ENCODE results near the gene CCDC170.

CCDC170 gene

DNA sequence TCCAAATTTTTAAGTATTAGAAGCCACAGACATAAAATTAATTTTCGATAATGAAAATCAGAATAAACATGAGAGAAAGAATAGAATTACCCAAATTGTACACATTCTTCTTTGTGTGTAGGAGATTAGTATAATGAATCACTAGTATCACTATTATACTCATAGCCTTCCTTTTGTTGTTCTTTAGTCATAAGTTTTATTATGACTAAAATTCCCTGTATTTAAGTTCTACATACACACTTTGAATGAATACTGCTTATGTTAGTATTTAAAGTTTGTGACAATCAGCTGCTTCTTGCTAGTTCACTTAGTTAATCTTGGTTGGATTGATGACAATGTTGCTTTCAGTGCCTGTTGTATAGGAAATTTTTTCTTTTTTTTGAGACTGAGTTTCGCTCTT lies 72.7 kb downstream of the CCDC170 start:
- DNase-seq, result no peak
- Histone ChIP-seq H3K4me2 (ENCODE audit: insufficient read depth, low read length) (no peak overlapping the region), H2AFZ (ENCODE audit: low read depth, low read length) (no peak overlapping the region), H4K20me1 (ENCODE audit: insufficient read depth, low read length) (no peaks in the 10 kb centered on the region), H3K79me2 (ENCODE audit: insufficient read depth, low read length) (no peaks in the 10 kb centered on the region), H3K4me3 (ENCODE audit: low read depth in 1 of 2, low read length in 2 of 2) (no peak overlapping the region), H3K27ac (ENCODE audit: low read length) (no peak overlapping the region), H3K27me3 (ENCODE audit: insufficient read depth, low read length, poor library complexity) (no peaks in the 10 kb centered on the region), H3K4me1 (ENCODE audit: insufficient read depth, low read length) (no peaks in the 10 kb centered on the region), H3K9me3 (ENCODE audit: insufficient read depth, low read length, severe bottlenecking) (peaks cover 6% of the 10 kb centered on the region), H3K9ac (ENCODE audit: low read depth, low read length) (no peak overlapping the region), H3K36me3 (ENCODE audit: insufficient read depth, low read length) (no peaks in the 10 kb centered on the region)
- ATAC-seq (ENCODE audit: insufficient read depth, low read depth), result no peak
- TF ChIP-seq, protein P1, sequence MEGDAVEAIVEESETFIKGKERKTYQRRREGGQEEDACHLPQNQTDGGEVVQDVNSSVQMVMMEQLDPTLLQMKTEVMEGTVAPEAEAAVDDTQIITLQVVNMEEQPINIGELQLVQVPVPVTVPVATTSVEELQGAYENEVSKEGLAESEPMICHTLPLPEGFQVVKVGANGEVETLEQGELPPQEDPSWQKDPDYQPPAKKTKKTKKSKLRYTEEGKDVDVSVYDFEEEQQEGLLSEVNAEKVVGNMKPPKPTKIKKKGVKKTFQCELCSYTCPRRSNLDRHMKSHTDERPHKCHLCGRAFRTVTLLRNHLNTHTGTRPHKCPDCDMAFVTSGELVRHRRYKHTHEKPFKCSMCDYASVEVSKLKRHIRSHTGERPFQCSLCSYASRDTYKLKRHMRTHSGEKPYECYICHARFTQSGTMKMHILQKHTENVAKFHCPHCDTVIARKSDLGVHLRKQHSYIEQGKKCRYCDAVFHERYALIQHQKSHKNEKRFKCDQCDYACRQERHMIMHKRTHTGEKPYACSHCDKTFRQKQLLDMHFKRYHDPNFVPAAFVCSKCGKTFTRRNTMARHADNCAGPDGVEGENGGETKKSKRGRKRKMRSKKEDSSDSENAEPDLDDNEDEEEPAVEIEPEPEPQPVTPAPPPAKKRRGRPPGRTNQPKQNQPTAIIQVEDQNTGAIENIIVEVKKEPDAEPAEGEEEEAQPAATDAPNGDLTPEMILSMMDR (IDR thresholded peaks at IDR 0.05; ENCODE audit: borderline replicate concordance, extremely low read depth, low read length, poor library complexity, severe bottlenecking), result no peak
- no peak for TF ChIP-seq EZH2 (IDR thresholded peaks at IDR 0.05; ENCODE audit: borderline replicate concordance, low read depth, low read length, severe bottlenecking)

DNA sequence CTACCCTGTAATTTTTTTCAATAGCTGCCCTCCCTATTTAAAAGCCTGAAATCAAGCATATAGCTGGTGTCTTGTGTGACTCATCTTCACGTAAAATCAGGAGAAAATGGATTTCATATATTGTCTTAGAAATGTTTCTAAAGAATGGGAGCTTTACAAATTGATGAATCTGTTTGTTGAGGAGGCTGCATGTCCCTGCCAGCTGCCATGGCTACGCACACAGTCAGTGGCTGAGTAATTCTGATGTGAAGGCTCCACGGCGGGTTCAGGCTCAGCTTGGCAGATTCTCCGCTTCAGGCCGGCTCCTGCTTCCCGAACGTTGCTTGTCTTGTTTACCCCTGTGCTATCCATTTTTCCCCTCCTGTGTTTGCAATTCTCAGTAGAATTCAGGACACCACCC lies 82.8 kb downstream of the CCDC170 start:
- Histone ChIP-seq H2AFZ (ENCODE audit: low read depth, low read length) (no peak overlapping the region), H3K27ac (ENCODE audit: low read length) (no peak overlapping the region), H3K9ac (ENCODE audit: low read depth, low read length) (no peak overlapping the region), H3K9me3 (ENCODE audit: insufficient read depth, low read length, severe bottlenecking) (no peaks in the 10 kb centered on the region), H3K4me3 (ENCODE audit: low read depth in 1 of 2, low read length in 2 of 2) (no peak overlapping the region), H3K79me2 (ENCODE audit: insufficient read depth, low read length) (no peaks in the 10 kb centered on the region), H4K20me1 (ENCODE audit: insufficient read depth, low read length) (no peaks in the 10 kb centered on the region), H3K4me2 (ENCODE audit: insufficient read depth, low read length) (no peak overlapping the region), H3K36me3 (ENCODE audit: insufficient read depth, low read length) (no peaks in the 10 kb centered on the region), H3K27me3 (ENCODE audit: insufficient read depth, low read length, poor library complexity) (no peaks in the 10 kb centered on the region), H3K4me1 (ENCODE audit: insufficient read depth, low read length) (no peaks in the 10 kb centered on the region)
- ATAC-seq (ENCODE audit: insufficient read depth, low read depth) (no peak), DNase-seq (no peak)
- no peak for TF ChIP-seq EZH2 (IDR thresholded peaks at IDR 0.05; ENCODE audit: borderline replicate concordance, low read depth, low read length, severe bottlenecking)
- TF ChIP-seq, protein P1 (IDR thresholded peaks at IDR 0.05; ENCODE audit: borderline replicate concordance, extremely low read depth, low read length, poor library complexity, severe bottlenecking), result no peak

DNA sequence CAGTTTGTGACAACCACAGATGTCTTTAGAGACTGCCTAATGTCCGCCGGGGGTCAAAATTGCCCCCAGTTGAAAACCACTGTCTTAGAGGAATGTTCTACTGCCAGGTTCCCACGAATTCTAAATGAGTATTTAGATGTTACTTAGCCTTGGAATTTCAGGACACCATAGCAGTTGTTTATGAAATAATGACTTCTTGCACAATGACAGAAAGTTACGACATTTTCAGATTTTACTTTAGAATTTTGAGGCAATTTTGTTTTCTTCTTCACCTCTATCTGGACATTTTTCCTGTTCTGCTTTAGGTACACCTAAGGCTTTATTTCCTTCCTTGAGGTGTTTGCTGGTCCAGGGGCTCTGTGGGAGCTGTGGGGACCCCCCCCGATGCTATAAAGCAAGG lies 83.4 kb downstream of the CCDC170 start:
- Histone ChIP-seq H4K20me1 (ENCODE audit: insufficient read depth, low read length) (no peaks in the 10 kb centered on the region), H3K9me3 (ENCODE audit: insufficient read depth, low read length, severe bottlenecking) (no peaks in the 10 kb centered on the region), H3K27ac (ENCODE audit: low read length) (no peak overlapping the region), H3K36me3 (ENCODE audit: insufficient read depth, low read length) (no peaks in the 10 kb centered on the region), H3K27me3 (ENCODE audit: insufficient read depth, low read length, poor library complexity) (no peaks in the 10 kb centered on the region), H3K4me3 (ENCODE audit: low read depth in 1 of 2, low read length in 2 of 2) (no peak overlapping the region), H3K79me2 (ENCODE audit: insufficient read depth, low read length) (no peaks in the 10 kb centered on the region), H3K9ac (ENCODE audit: low read depth, low read length) (no peak overlapping the region), H3K4me1 (ENCODE audit: insufficient read depth, low read length) (no peaks in the 10 kb centered on the region), H2AFZ (ENCODE audit: low read depth, low read length) (no peak overlapping the region), H3K4me2 (ENCODE audit: insufficient read depth, low read length) (no peak overlapping the region)
- ATAC-seq (ENCODE audit: insufficient read depth, low read depth), result no peak
- TF ChIP-seq, protein P1 (IDR thresholded peaks at IDR 0.05; ENCODE audit: borderline replicate concordance, extremely low read depth, low read length, poor library complexity, severe bottlenecking), result no peak
- no peak for TF ChIP-seq EZH2 (IDR thresholded peaks at IDR 0.05; ENCODE audit: borderline replicate concordance, low read depth, low read length, severe bottlenecking)
- no peak for DNase-seq

DNA sequence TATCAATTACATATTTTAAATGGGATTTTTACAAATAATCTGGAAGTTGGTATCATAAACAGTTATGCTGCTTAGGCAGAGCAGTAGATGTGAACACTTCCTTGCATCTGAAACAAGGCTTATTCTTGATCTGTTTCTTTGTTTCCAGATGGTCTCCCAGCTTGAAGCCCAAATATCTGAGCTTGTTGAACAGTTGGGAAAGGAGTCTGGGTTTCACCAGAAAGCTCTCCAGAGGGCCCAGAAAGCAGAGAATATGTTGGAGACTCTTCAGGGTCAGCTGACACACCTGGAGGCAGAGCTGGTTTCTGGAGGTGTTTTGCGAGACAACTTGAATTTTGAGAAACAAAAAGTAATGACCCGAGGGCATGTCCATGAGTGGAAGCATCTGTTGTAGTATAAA lies 91.9 kb downstream of the CCDC170 start:
- H3K9ac ChIP-seq (ENCODE audit: low read depth, low read length), result no peak overlapping the region
- no peaks in the 10 kb centered on the region for H3K36me3 ChIP-seq (ENCODE audit: insufficient read depth, low read length)
- no peaks in the 10 kb centered on the region for H3K27me3 ChIP-seq (ENCODE audit: insufficient read depth, low read length, poor library complexity)
- H2AFZ ChIP-seq (ENCODE audit: low read depth, low read length), result no peak overlapping the region
- no peak overlapping the region for H3K27ac ChIP-seq (ENCODE audit: low read length)
- H3K79me2 ChIP-seq (ENCODE audit: insufficient read depth, low read length), result no peaks in the 10 kb centered on the region
- DNase-seq (no peak), ATAC-seq (ENCODE audit: insufficient read depth, low read depth) (no peak)
- TF ChIP-seq EZH2 (IDR thresholded peaks at IDR 0.05; ENCODE audit: borderline replicate concordance, low read depth, low read length, severe bottlenecking), result no peak
- TF ChIP-seq, protein P1 (IDR thresholded peaks at IDR 0.05; ENCODE audit: borderline replicate concordance, extremely low read depth, low read length, poor library complexity, severe bottlenecking), result no peak
- H3K9me3 ChIP-seq (ENCODE audit: insufficient read depth, low read length, severe bottlenecking), result no peaks in the 10 kb centered on the region
- H3K4me1 ChIP-seq (ENCODE audit: insufficient read depth, low read length), result no peaks in the 10 kb centered on the region
- H3K4me3 ChIP-seq (ENCODE audit: low read depth in 1 of 2, low read length in 2 of 2), result no peak overlapping the region
- H4K20me1 ChIP-seq (ENCODE audit: insufficient read depth, low read length), result no peaks in the 10 kb centered on the region
- H3K4me2 ChIP-seq (ENCODE audit: insufficient read depth, low read length), result no peak overlapping the region
